ENCODE data around the gene ACKR2. TPM values are rescaled to one million over a fixed set of nuclear protein-coding genes. Genes with fewer than 3 reads are reported as not detected.

Gene ACKR2
- total and polyA plus RNA-seq, 2 of the 13 experiments (the other 11 are each of a cell fraction or from before 2014, with no cell fraction given): 1.1 to 1.9 TPM

GRCh38 chr3:42829083-42829627 is 19.9 kb downstream of the ACKR2 start (continued):
- TF ChIP-seq ZNF598 (CRISPR knock-in tag; IDR thresholded peaks at IDR 0.05; ENCODE audit: borderline replicate concordance) (no peak), SUZ12 (IDR thresholded peaks at IDR 0.05; ENCODE audit: low read depth, low read length) (no peak), ATF6 (CRISPR knock-in tag; conservative IDR thresholded peaks at IDR 0.05) (no peak), ZNF580 (CRISPR knock-in tag; IDR thresholded peaks at IDR 0.05; ENCODE audit: borderline replicate concordance, low read depth) (no peak), ZNF275 (CRISPR knock-in tag; IDR thresholded peaks at IDR 0.05; ENCODE audit: borderline replicate concordance) (no peak), ZBTB4 (CRISPR knock-in tag; IDR thresholded peaks at IDR 0.05; ENCODE audit: borderline replicate concordance) (no peak), TRIM24 (CRISPR knock-in tag; IDR thresholded peaks at IDR 0.05) (no peak; the same call in 1 of the 2 replicates), ARID3A (IDR thresholded peaks at IDR 0.05; ENCODE audit: low read depth, low read length) (peak; percentile 95), CEBPB (IDR thresholded peaks at IDR 0.05; ENCODE audit: borderline replicate concordance, low read depth, low read length) (peak; percentile 18; the same call in 1 of the 2 replicates), ZNF160 (CRISPR knock-in tag; IDR thresholded peaks at IDR 0.05) (no peak), ZSCAN31 (CRISPR knock-in tag; IDR thresholded peaks at IDR 0.05; ENCODE audit: low read depth) (no peak), ZNF83 (CRISPR knock-in tag; IDR thresholded peaks at IDR 0.05; ENCODE audit: borderline replicate concordance) (no peak), PITX1 (CRISPR knock-in tag; IDR thresholded peaks at IDR 0.05) (no peak; the same call in 1 of the 2 replicates), ZFP90 (CRISPR knock-in tag; IDR thresholded peaks at IDR 0.05; ENCODE audit: borderline replicate concordance) (no peak), ZBTB8A (CRISPR knock-in tag; IDR thresholded peaks at IDR 0.05; ENCODE audit: borderline replicate concordance, low read depth) (no peak), MBD4 (IDR thresholded peaks at IDR 0.05; ENCODE audit: borderline replicate concordance, low read length) (no peak), ZNF790 (CRISPR knock-in tag; IDR thresholded peaks at IDR 0.05; ENCODE audit: borderline replicate concordance) (no peak), FOXK1 (CRISPR knock-in tag; IDR thresholded peaks at IDR 0.05; ENCODE audit: borderline replicate concordance, low read depth) (peak; percentile 56; the same call in 1 of the 2 replicates), SNAPC5 (CRISPR knock-in tag; IDR thresholded peaks at IDR 0.05; ENCODE audit: borderline replicate concordance) (no peak), FOXM1 (CRISPR knock-in tag; IDR thresholded peaks at IDR 0.05) (no peak)
